Measurements from ENCODE around the gene TRRAP. TPM values are rescaled to one million over a fixed set of nuclear protein-coding genes. Genes with fewer than 3 reads are reported as not detected.

Gene TRRAP
- total and polyA plus RNA-seq, 2 experiments from 2014 or later, result 14.9 to 58.7 TPM

DNA sequence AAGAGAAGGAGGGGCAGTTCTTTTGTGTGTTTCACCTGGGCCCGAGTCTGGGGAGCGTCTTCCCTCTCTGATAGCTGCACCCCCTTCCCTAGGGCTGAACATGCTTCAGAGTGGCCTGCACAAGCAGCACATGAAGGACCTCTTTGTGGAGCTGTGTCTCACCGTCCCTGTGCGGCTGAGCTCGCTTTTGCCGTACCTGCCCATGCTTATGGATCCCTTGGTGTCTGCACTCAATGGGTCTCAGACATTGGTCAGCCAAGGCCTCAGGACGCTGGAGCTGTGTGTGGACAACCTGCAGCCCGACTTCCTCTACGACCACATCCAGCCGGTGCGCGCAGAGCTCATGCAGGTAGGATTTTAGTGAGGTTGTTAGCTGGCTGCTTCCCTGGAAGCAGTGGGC, 39.0 kb downstream of the TRRAP start:
- H3K27ac ChIP-seq (ENCODE audit: low read depth), result no peak overlapping the region
- DNase-seq (ENCODE audit: low spot score) (no peak), ATAC-seq (no peak)
- H3K9me3 Mint-ChIP-seq, result no peaks in the 10 kb centered on the region
- H3K4me3 ChIP-seq, result no peak overlapping the region
- H3K9me2 ChIP-seq (ENCODE audit: insufficient read depth), result no peaks in the 10 kb centered on the region
- no peaks in the 10 kb centered on the region for H3K4me1 ChIP-seq (ENCODE audit: insufficient read depth)
- peaks cover 9% of the 10 kb centered on the region; the same call in 1 of the 2 replicates for H4K20me1 ChIP-seq (replicated peaks; ENCODE audit: insufficient read depth)
- H3K27me3 Mint-ChIP-seq (ENCODE audit: insufficient read depth, low read depth, poor library complexity), result peaks cover 5% of the 10 kb centered on the region
- TF ChIP-seq STAT1 (IDR thresholded peaks at IDR 0.05; ENCODE audit: unreplicated experiment) (no peak), EZH2phosphoT487 (IDR thresholded peaks at IDR 0.05; ENCODE audit: unreplicated experiment) (no peak), POLR2AphosphoS5 (IDR thresholded peaks at IDR 0.05; ENCODE audit: low read depth) (no peak), EZH2 (IDR thresholded peaks at IDR 0.05; ENCODE audit: low read depth, unreplicated experiment) (no peak), ZNF114 (CRISPR knock-in tag; IDR thresholded peaks at IDR 0.05) (no peak), NANOG (IDR thresholded peaks at IDR 0.05; ENCODE audit: borderline replicate concordance) (no peak), ZNF331 (CRISPR knock-in tag; IDR thresholded peaks at IDR 0.05; ENCODE audit: low read depth) (no peak), JUNB (IDR thresholded peaks at IDR 0.05; ENCODE audit: unreplicated experiment) (no peak), CREB1 (CRISPR knock-in tag; IDR thresholded peaks at IDR 0.05; ENCODE audit: low read depth) (no peak)
- TF ChIP-seq, protein P1, sequence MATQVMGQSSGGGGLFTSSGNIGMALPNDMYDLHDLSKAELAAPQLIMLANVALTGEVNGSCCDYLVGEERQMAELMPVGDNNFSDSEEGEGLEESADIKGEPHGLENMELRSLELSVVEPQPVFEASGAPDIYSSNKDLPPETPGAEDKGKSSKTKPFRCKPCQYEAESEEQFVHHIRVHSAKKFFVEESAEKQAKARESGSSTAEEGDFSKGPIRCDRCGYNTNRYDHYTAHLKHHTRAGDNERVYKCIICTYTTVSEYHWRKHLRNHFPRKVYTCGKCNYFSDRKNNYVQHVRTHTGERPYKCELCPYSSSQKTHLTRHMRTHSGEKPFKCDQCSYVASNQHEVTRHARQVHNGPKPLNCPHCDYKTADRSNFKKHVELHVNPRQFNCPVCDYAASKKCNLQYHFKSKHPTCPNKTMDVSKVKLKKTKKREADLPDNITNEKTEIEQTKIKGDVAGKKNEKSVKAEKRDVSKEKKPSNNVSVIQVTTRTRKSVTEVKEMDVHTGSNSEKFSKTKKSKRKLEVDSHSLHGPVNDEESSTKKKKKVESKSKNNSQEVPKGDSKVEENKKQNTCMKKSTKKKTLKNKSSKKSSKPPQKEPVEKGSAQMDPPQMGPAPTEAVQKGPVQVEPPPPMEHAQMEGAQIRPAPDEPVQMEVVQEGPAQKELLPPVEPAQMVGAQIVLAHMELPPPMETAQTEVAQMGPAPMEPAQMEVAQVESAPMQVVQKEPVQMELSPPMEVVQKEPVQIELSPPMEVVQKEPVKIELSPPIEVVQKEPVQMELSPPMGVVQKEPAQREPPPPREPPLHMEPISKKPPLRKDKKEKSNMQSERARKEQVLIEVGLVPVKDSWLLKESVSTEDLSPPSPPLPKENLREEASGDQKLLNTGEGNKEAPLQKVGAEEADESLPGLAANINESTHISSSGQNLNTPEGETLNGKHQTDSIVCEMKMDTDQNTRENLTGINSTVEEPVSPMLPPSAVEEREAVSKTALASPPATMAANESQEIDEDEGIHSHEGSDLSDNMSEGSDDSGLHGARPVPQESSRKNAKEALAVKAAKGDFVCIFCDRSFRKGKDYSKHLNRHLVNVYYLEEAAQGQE (IDR thresholded peaks at IDR 0.05; ENCODE audit: unreplicated experiment), result no peak
- TF ChIP-seq, protein P2, sequence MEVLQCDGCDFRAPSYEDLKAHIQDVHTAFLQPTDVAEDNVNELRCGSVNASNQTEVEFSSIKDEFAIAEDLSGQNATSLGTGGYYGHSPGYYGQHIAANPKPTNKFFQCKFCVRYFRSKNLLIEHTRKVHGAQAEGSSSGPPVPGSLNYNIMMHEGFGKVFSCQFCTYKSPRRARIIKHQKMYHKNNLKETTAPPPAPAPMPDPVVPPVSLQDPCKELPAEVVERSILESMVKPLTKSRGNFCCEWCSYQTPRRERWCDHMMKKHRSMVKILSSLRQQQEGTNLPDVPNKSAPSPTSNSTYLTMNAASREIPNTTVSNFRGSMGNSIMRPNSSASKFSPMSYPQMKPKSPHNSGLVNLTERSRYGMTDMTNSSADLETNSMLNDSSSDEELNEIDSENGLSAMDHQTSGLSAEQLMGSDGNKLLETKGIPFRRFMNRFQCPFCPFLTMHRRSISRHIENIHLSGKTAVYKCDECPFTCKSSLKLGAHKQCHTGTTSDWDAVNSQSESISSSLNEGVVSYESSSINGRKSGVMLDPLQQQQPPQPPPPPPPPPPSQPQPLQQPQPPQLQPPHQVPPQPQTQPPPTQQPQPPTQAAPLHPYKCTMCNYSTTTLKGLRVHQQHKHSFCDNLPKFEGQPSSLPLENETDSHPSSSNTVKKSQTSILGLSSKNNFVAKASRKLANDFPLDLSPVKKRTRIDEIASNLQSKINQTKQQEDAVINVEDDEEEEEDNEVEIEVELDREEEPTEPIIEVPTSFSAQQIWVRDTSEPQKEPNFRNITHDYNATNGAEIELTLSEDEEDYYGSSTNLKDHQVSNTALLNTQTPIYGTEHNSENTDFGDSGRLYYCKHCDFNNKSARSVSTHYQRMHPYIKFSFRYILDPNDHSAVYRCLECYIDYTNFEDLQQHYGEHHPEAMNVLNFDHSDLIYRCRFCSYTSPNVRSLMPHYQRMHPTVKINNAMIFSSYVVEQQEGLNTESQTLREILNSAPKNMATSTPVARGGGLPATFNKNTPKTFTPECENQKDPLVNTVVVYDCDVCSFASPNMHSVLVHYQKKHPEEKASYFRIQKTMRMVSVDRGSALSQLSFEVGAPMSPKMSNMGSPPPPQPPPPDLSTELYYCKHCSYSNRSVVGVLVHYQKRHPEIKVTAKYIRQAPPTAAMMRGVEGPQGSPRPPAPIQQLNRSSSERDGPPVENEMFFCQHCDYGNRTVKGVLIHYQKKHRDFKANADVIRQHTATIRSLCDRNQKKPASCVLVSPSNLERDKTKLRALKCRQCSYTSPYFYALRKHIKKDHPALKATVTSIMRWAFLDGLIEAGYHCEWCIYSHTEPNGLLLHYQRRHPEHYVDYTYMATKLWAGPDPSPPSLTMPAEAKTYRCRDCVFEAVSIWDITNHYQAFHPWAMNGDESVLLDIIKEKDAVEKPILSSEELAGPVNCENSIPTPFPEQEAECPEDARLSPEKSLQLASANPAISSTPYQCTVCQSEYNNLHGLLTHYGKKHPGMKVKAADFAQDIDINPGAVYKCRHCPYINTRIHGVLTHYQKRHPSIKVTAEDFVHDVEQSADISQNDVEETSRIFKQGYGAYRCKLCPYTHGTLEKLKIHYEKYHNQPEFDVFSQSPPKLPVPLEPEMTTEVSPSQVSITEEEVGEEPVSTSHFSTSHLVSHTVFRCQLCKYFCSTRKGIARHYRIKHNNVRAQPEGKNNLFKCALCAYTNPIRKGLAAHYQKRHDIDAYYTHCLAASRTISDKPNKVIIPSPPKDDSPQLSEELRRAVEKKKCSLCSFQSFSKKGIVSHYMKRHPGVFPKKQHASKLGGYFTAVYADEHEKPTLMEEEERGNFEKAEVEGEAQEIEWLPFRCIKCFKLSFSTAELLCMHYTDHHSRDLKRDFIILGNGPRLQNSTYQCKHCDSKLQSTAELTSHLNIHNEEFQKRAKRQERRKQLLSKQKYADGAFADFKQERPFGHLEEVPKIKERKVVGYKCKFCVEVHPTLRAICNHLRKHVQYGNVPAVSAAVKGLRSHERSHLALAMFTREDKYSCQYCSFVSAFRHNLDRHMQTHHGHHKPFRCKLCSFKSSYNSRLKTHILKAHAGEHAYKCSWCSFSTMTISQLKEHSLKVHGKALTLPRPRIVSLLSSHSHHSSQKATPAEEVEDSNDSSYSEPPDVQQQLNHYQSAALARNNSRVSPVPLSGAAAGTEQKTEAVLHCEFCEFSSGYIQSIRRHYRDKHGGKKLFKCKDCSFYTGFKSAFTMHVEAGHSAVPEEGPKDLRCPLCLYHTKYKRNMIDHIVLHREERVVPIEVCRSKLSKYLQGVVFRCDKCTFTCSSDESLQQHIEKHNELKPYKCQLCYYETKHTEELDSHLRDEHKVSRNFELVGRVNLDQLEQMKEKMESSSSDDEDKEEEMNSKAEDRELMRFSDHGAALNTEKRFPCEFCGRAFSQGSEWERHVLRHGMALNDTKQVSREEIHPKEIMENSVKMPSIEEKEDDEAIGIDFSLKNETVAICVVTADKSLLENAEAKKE (CRISPR knock-in tag; IDR thresholded peaks at IDR 0.05), result no peak
- TF ChIP-seq, protein P3, sequence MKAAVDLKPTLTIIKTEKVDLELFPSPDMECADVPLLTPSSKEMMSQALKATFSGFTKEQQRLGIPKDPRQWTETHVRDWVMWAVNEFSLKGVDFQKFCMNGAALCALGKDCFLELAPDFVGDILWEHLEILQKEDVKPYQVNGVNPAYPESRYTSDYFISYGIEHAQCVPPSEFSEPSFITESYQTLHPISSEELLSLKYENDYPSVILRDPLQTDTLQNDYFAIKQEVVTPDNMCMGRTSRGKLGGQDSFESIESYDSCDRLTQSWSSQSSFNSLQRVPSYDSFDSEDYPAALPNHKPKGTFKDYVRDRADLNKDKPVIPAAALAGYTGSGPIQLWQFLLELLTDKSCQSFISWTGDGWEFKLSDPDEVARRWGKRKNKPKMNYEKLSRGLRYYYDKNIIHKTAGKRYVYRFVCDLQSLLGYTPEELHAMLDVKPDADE (IDR thresholded peaks at IDR 0.05), result no peak
- TF ChIP-seq, protein P4, sequence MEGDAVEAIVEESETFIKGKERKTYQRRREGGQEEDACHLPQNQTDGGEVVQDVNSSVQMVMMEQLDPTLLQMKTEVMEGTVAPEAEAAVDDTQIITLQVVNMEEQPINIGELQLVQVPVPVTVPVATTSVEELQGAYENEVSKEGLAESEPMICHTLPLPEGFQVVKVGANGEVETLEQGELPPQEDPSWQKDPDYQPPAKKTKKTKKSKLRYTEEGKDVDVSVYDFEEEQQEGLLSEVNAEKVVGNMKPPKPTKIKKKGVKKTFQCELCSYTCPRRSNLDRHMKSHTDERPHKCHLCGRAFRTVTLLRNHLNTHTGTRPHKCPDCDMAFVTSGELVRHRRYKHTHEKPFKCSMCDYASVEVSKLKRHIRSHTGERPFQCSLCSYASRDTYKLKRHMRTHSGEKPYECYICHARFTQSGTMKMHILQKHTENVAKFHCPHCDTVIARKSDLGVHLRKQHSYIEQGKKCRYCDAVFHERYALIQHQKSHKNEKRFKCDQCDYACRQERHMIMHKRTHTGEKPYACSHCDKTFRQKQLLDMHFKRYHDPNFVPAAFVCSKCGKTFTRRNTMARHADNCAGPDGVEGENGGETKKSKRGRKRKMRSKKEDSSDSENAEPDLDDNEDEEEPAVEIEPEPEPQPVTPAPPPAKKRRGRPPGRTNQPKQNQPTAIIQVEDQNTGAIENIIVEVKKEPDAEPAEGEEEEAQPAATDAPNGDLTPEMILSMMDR (conservative IDR thresholded peaks at IDR 0.05; ENCODE audit: low read depth in 2 of 2), result no peak
- H3K36me3 Mint-ChIP-seq (ENCODE audit: low read depth), result peaks cover 78% of the 10 kb centered on the region
- no peaks in the 10 kb centered on the region for H3K27me3 ChIP-seq (ENCODE audit: insufficient read depth)
- no peak overlapping the region for H3K27ac Mint-ChIP-seq
- H3K4me2 ChIP-seq, result no peak overlapping the region
- no peaks in the 10 kb centered on the region for H3K79me2 ChIP-seq (replicated peaks; ENCODE audit: insufficient read depth)
- H3K36me3 ChIP-seq (ENCODE audit: insufficient read depth), result peaks cover 68% of the 10 kb centered on the region
- H3K4me1 Mint-ChIP-seq, result no peaks in the 10 kb centered on the region
- H2AFZ ChIP-seq, result no peak overlapping the region
- no peak overlapping the region for H3K4me3 Mint-ChIP-seq
- no peaks in the 10 kb centered on the region for H3F3A ChIP-seq (replicated peaks; ENCODE audit: low read depth)

Data from GM23338 (cell line).